HG02623 (cell line): ENCODE results near the gene SF3A2.

Experiments
- ATAC-seq: cut with Tn5 transposase; IDR thresholded peaks from one replicate; pipeline ENCODE4 v1.9.1; 2021; ENCODE audit warnings: moderate library complexity; ENCODE audit not compliant: unreplicated experiment

Gene SF3A2

DNA sequence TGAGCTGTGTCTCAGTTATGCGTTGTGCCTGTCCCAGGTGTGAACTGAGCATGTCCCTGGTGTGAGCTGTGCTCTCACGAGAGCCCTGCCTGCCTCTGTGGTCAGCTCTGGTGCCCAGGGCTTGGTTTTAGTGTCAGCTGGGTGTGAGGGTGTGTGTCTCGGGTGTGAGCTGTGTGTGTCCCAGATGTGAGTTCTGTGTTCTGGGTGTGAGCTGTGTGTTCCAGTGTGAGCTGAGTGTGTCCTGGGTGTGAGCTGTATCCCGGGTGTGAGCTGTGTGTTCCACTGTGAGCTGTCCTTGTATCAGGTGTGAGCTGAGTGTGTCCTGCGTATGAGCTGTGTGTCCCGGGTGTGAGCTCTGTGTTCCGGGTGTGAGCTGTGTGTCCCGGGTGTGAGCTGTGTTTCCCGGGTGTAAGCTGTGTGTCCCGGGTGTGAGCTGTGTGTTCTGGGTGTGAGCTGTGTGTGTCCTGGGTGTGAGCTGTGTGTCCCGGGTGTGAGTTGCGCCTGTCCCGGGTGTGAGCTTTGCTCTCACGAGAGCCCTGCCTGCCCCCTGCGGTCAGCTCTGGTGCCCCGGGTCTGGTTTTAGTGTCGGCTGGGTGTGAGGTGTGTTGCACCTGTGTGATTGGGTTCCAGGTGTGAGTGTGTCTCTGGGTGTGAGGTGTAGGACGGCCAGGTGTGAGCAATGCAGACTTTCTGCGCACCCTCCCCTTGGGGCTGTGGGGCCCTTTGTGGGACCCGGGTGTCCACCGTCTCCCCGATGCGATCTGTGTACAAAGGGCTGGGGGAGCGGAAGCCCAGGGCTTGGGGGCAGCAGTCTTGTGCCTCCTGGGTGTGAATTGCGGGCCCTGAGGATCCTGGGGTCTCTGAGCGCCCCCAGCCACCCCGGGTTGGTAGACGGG, 52.4 kb downstream of the SF3A2 start:
- no peak for ATAC-seq

DNA sequence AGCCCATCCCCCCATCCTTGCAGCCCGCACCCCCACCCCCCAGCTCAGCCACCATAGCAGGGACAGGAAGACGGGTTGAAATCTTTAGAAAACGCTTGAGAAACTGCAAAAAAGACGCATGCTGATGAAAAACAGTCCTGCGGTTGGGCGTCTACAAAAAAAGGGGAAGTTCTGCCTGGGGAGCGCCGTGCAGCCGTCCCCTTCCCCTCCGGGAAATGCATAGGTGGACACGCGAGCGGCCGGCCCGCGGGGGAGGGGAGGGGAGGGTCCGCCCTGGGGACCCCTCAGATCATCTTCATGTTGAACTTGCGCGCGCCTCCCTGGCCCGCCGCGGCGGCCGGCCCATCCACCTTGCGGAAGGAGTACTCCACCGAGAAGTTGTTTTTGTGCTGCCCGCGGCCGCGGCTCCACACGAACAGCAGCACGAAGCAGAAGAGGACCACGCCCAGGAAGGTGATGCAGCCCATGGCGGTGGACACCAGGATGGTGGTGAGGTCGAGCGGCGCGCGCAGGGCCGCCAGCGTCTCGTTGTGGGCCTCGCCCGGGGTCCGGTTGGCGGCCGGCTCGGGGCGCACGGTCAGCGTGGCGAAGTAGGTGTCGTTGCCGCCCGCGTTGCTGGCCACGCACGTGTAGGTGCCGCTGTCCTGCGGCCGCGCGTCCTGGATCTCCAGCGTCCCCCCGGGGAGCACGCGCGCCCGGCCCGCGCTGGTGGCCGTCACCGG, 53.3 kb downstream of the SF3A2 start:
- ATAC-seq, result no peak

DNA sequence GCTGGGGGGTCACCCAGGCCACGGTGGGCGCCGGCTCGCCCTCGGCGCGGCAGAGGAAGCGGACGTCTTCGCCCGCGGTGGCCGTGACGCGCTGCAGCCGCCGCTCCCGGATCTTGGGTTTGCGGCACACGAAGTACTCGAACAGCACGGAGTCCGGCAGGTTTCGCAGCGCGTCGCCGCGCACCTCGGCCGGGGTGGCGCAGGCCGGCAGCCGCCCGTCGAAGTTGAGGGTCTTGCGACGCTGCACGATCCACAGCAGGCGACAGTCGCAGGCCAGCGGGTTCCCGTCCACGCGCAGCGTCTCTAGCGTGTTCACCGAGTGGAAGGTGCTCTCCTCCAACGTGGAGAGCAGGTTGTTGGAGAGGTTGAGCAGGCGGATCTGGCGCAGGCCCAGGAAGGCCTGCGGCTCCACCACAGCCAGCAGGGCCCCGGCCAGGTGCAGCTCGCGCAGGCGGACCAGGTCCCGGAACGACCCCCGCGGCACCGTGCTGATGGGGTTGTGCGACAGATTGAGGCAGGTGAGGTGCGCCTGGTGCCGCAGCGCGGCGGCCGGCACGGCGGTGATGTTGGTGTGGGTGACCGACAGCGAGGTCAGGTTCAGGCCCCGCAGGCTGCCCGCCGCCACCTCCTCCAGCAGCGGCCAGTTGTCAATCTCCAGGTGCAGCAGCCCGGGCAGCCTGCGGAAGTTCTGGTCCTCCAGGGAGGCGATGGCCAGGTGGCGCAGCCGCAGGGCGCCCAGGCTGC, 54.0 kb downstream of the SF3A2 start:
- ATAC-seq, result no peak

DNA sequence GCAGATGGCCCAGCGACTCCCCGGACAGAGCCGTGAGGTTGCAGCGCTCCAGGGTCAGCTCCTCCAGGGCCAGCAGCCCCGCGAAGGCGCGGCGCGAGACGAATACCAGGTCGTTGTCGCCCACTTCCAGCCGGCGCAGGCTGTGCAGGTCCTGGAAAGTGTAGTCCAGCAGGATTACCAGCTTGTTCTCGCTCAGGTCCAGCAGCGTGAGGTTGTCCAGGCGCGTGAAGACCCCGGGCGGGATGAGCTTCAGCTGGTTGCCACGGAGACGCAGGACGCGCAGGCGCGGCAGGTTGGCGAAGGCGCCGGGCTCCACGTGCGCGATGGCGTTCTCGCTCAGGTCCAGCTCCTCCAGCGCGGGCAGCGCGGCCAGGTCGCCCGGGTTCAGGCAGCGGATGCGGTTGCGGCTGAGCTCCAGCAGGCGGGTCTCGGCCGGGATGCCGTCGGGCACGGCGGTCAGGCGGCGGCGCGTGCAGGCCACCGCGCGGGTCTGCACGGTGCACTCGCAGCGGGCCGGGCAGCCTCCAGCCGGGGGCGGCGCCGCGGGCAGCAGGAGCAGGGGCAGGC, 54.6 kb downstream of the SF3A2 start:
- no peak for ATAC-seq

DNA sequence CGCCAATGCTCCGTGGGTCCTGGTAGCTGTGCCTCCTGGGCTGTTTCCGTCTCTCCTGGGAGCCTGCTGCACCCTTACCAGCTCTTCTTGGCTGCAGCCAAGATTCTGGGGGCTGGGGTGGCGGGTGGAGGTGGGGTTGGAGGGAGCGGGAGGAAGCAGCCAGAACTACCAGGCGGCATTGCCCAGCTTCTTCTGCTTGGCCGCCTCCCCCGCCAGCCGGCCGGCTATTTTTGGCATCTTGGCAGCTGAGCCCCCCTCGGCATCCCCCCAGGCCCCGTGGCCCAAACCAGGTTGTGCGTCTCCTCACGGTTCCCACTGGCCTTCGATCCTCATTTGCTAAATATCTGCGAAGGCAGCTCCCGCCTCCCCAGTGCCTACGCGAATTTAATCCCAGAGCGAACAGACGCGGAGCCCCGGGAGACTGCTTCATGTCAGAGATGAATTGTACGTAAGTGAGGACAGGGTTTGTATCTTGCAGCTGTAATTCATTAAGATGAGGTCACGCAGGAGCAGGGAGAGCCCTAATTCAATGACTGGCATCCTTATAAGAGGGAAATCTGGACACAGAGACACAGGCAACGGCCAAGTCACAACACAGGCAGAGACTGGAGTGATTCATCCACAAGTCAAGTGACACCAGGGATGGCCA, 58.2 kb downstream of the SF3A2 start:
- no peak for ATAC-seq

DNA sequence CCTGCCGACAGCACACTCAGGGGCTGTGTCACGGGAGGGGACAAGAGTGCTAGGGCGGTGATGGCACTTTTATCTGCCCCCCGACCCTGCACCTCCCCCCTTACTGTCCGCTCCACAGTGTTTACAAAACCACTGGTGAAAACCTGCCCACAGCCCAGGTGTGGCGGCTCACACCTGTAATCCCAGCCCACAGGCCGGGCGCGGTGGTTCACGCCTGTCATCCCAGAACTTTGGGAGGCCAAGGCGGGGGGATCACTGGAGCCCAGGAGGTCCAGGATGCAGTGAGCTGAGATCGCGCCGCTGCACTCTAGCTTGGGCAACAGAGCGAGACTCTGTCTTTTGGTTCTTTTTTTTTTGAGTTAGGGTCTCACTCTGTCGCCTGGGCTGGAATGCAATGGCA, 59.5 kb downstream of the SF3A2 start:
- ATAC-seq, result no peak
